ENCODE data around the gene MED31.

The MED31 gene

GRCh38 chr17:6651354-6651918 is at the start of gene MED31, which contains the start of gene C17orf100:
Gene MED31, minus strand, starts transcription at chr17:6651605. Its CDS starts 77 bp downstream, at chr17:6651528.
Gene C17orf100, plus strand, starts transcription at chr17:6651762. Its CDS starts 152 bp downstream, at chr17:6651914.
- Histone ChIP-seq H3K4me1 (peaks cover 6% of the 10 kb centered on the region), H3K9ac (peak within 1 kb of the TSS; percentile 68), H3K36me3 (ENCODE audit: control insufficient read depth, insufficient read depth, low read length) (no peaks in the 10 kb centered on the region), H3K9me3 (ENCODE audit: control insufficient read depth, low read length) (no peaks in the 10 kb centered on the region), H3K4me3 (ENCODE audit: low read depth, low read length) (peak within 1 kb of the TSS; percentile 99), H3K79me2 (peaks cover 4% of the 10 kb centered on the region), H2AFZ (peak within 1 kb of the TSS; percentile 97), H3K4me2 (ENCODE audit: low read length) (peak within 1 kb of the TSS; percentile 97), H3K27me3 (ENCODE audit: control insufficient read depth, insufficient read depth, low read length) (no peaks in the 10 kb centered on the region), H3K27ac (peak within 1 kb of the TSS; percentile 90)
- TF ChIP-seq CTCF (IDR thresholded peaks at IDR 0.05), result no peak

GRCh38 chr17:6700948-6701307 is 49.5 kb upstream of the MED31 start:
- TF ChIP-seq CTCF (IDR thresholded peaks at IDR 0.05), result no peak
- no peak overlapping the region for H3K4me3 ChIP-seq (ENCODE audit: low read depth, low read length)
- H3K9ac ChIP-seq, result no peak overlapping the region
- H3K4me1 ChIP-seq, result no peaks in the 10 kb centered on the region
- H3K79me2 ChIP-seq, result no peaks in the 10 kb centered on the region
- no peak overlapping the region for H3K4me2 ChIP-seq (ENCODE audit: low read length)
- H3K9me3 ChIP-seq (ENCODE audit: control insufficient read depth, low read length), result no peaks in the 10 kb centered on the region
- no peaks in the 10 kb centered on the region for H3K27me3 ChIP-seq (ENCODE audit: control insufficient read depth, insufficient read depth, low read length)
- no peaks in the 10 kb centered on the region for H3K36me3 ChIP-seq (ENCODE audit: control insufficient read depth, insufficient read depth, low read length)
- H2AFZ ChIP-seq, result no peak overlapping the region
- no peak overlapping the region for H3K27ac ChIP-seq

DNA sequence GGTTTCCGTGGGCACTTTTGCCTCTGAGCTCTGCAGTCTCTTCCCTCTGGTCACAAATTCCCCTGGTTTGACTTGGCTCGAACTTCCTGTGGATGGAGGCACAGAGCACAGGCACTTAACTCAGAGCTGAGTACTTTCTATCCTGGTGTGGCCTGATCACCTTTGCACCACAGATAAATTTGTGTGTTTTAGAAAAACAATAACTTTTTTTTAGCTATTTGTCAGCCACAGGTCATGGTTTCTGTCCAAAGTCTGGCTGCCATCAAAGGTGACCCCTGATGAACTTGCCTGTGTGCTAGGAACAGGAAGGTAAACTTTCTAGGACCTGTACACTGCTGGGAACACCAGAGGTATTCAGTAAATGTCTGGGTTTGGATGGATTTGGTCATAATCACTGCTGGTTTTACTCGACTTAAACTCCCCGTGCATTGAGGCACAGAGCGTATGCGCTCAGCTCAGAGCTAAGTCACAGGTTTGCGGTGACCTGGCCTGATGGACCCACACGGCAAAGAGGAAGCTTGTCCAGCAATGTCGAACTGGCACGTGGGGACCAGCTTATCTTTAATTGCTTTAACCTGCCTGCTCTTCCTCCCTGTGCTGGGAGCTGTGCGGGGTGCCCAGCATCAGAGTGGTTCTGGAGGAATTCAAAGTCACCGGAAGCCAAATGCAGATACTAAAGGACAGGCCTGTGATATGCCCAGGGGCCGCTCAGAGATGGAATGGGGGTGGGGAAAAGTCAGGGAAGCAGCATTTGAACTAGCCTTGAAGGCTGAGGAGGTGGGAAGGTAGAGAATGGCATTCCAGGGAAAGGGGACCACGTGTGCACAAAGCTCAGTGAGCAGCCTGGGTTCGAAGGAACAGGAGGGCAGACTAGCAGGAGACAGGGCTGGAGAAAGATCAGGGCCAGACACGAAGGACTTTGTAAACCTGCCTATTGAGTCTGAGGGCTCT is 48.9 kb upstream of the MED31 start:
- H3K79me2 ChIP-seq, result no peaks in the 10 kb centered on the region
- no peak overlapping the region for H3K27ac ChIP-seq
- TF ChIP-seq CTCF (IDR thresholded peaks at IDR 0.05), result no peak
- no peak overlapping the region for H3K4me3 ChIP-seq (ENCODE audit: low read depth, low read length)
- H3K4me2 ChIP-seq (ENCODE audit: low read length), result no peak overlapping the region
- H3K9ac ChIP-seq, result no peak overlapping the region
- H3K36me3 ChIP-seq (ENCODE audit: control insufficient read depth, insufficient read depth, low read length), result no peaks in the 10 kb centered on the region
- no peak overlapping the region for H2AFZ ChIP-seq
- H3K27me3 ChIP-seq (ENCODE audit: control insufficient read depth, insufficient read depth, low read length), result no peaks in the 10 kb centered on the region
- H3K9me3 ChIP-seq (ENCODE audit: control insufficient read depth, low read length), result no peaks in the 10 kb centered on the region
- H3K4me1 ChIP-seq, result no peaks in the 10 kb centered on the region

GRCh38 chr17:6698004-6698403 is 46.6 kb upstream of the MED31 start:
- no peak for TF ChIP-seq CTCF (IDR thresholded peaks at IDR 0.05)
- Histone ChIP-seq H3K4me1 (no peaks in the 10 kb centered on the region), H3K9me3 (ENCODE audit: control insufficient read depth, low read length) (no peaks in the 10 kb centered on the region), H3K4me3 (ENCODE audit: low read depth, low read length) (no peak overlapping the region), H3K79me2 (no peaks in the 10 kb centered on the region), H2AFZ (no peak overlapping the region), H3K27ac (no peak overlapping the region), H3K9ac (no peak overlapping the region), H3K4me2 (ENCODE audit: low read length) (no peak overlapping the region), H3K27me3 (ENCODE audit: control insufficient read depth, insufficient read depth, low read length) (no peaks in the 10 kb centered on the region), H3K36me3 (ENCODE audit: control insufficient read depth, insufficient read depth, low read length) (no peaks in the 10 kb centered on the region)

Measured in parathyroid adenoma (tissue), 2 donors.